ENCODE results near the gene BABAM2. TPM values are rescaled to one million over a fixed set of nuclear protein-coding genes. Genes with fewer than 3 reads are reported as not detected.
A peak's percentile ranks its signal among the peaks of the same experiment; 100 is the strongest.

Gene BABAM2
- total and polyA plus RNA-seq, 9 of the 15 experiments (the other 6 are each of a cell fraction or from before 2014, with no cell fraction given), result 10.9 to 37.4 (median 25.6) TPM

DNA sequence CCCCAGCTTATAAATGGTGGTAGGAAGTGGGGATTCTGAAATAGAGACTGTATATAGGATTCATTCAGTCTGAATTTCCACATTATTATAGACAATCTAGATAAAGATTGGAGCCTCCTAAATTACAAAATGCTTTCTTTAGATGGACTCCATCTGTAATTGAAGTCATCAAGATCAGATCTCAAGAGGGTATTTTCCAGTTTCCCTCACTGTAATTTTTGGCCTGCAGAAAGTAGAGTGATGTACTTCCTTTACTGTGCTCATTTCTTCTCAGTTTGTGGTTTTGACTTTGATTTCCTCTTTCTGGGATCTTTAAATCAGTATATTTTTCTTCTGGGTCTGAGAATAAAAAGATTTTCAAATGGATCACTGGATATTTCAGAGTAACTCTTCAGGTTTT is 7.2 kb downstream of the BABAM2 start (continued):
- no peak for TF ChIP-seq JUN (IDR thresholded peaks at IDR 0.05; ENCODE audit: borderline replicate concordance, low read depth, low read length)
- TF ChIP-seq JUN (CRISPR knock-in tag; IDR thresholded peaks at IDR 0.05; ENCODE audit: borderline replicate concordance), result no peak
- TF ChIP-seq ERF (CRISPR knock-in tag; IDR thresholded peaks at IDR 0.05), result no peak
- TF ChIP-seq BRF1 (IDR thresholded peaks at IDR 0.05; ENCODE audit: borderline replicate concordance, extremely low read depth, insufficient read length), result no peak
- no peak for TF ChIP-seq ZNF140 (CRISPR knock-in tag; IDR thresholded peaks at IDR 0.05)
- no peak for TF ChIP-seq MECOM (CRISPR knock-in tag; IDR thresholded peaks at IDR 0.05)
- no peak for TF ChIP-seq CEBPB (tag; IDR thresholded peaks at IDR 0.05)

DNA sequence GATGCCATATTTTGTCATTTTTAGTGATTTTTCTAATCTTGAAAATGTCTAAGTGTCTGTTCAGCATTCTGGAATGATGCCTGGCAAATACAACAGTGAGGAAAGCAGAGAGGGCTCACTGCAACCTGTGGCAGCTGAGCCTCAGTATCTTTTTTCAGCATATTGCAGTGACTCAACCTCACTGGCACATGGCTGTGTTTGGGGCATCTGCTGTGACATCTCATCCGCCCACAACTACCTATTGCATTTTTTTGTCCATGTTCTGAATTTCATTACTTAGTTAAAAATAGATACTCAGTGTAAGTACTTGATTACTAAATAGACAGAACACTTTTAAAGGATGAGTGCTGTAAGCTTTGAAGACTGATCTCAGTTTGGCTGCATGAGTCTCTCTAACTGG is 10.7 kb downstream of the BABAM2 start:
- H3K4me2 ChIP-seq (ENCODE audit: insufficient read depth, low read length), result no peak overlapping the region
- peaks cover 15% of the 10 kb centered on the region; the same call in 2 of the 3 replicates for H3K36me3 ChIP-seq (ENCODE audit: control insufficient read depth, insufficient read depth, low read length)
- in situ Hi-C loops (cut with MboI), result no loop called here
- H3K9me3 ChIP-seq (replicated peaks; ENCODE audit: control insufficient read depth, insufficient read depth, low read depth, low read length), result no peaks in the 10 kb centered on the region
- no peak overlapping the region for H3K4me3 ChIP-seq
- FAIRE-seq, result no peak
- no peaks in the 10 kb centered on the region for H3K9me1 ChIP-seq (ENCODE audit: control insufficient read depth, insufficient read depth, low read length)
- H4K20me1 ChIP-seq (replicated peaks; ENCODE audit: control insufficient read depth, insufficient read depth, low read length), result no peaks in the 10 kb centered on the region
- no peak for DNase-seq (ENCODE audit: extremely low read depth in 1 of 4, low spot score in 3 of 4)
- no peak overlapping the region for H2AFZ ChIP-seq (ENCODE audit: low read depth, low read length)
- H3K27me3 ChIP-seq (ENCODE audit: control insufficient read depth in 2 of 2, insufficient read depth in 2 of 2, low read length in 2 of 2), result no peaks in the 10 kb centered on the region
- ATAC-seq, result no peak
- H3K27ac ChIP-seq (ENCODE audit: extremely low read depth, low read depth, low read length), result no peak overlapping the region
- H3K79me2 ChIP-seq (ENCODE audit: control insufficient read depth, insufficient read depth, low read length), result no peaks in the 10 kb centered on the region; the same call in 2 of the 3 replicates
- TF ChIP-seq, protein P1, sequence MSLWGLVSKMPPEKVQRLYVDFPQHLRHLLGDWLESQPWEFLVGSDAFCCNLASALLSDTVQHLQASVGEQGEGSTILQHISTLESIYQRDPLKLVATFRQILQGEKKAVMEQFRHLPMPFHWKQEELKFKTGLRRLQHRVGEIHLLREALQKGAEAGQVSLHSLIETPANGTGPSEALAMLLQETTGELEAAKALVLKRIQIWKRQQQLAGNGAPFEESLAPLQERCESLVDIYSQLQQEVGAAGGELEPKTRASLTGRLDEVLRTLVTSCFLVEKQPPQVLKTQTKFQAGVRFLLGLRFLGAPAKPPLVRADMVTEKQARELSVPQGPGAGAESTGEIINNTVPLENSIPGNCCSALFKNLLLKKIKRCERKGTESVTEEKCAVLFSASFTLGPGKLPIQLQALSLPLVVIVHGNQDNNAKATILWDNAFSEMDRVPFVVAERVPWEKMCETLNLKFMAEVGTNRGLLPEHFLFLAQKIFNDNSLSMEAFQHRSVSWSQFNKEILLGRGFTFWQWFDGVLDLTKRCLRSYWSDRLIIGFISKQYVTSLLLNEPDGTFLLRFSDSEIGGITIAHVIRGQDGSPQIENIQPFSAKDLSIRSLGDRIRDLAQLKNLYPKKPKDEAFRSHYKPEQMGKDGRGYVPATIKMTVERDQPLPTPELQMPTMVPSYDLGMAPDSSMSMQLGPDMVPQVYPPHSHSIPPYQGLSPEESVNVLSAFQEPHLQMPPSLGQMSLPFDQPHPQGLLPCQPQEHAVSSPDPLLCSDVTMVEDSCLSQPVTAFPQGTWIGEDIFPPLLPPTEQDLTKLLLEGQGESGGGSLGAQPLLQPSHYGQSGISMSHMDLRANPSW (CRISPR knock-in tag; IDR thresholded peaks at IDR 0.05), result no peak
- 0 out of 2 replicates have a peak, but pooled peaks have one; percentile 12 for TF ChIP-seq EGR1 (conservative IDR thresholded peaks at IDR 0.05)
- H3K4me1 ChIP-seq (replicated peaks in 1 of 2; ENCODE audit: control insufficient read depth in 2 of 2, insufficient read depth in 2 of 2, low read length in 2 of 2), result no peaks in the 10 kb centered on the region; a peak in 1 of 5 replicates
- no TSS peak for BruUV-seq (replicated peaks)
- no peak overlapping the region for H3K9ac ChIP-seq (ENCODE audit: insufficient read depth in 1 of 2, low read depth in 2 of 2, low read length in 2 of 2)
- intact Hi-C loops (cut with micrococcal nuclease), result no loop called here
- ChIA-PET CTCF (ENCODE audit: low intra/inter-chr PET ratio) (no interaction called here), POLR2A (no interaction called here)
- 56% methylated on average over 1 of the region's 1 CpG for WGBS (ENCODE audit: insufficient coverage, low coverage, missing lambda C conversion rate)
